Stimulated activated naive CD4-positive, alpha-beta T cell (primary cell): ENCODE measurements around the gene TMF1.
A peak's percentile ranks its signal among the peaks of the same experiment; 100 is the strongest.

Source experiments
- DNase-seq, 6 experiments: peaks; one replicate each; lab custom pipeline; 2025; lab: John Stamatoyannopoulos, UW

TMF1 gene

DNA sequence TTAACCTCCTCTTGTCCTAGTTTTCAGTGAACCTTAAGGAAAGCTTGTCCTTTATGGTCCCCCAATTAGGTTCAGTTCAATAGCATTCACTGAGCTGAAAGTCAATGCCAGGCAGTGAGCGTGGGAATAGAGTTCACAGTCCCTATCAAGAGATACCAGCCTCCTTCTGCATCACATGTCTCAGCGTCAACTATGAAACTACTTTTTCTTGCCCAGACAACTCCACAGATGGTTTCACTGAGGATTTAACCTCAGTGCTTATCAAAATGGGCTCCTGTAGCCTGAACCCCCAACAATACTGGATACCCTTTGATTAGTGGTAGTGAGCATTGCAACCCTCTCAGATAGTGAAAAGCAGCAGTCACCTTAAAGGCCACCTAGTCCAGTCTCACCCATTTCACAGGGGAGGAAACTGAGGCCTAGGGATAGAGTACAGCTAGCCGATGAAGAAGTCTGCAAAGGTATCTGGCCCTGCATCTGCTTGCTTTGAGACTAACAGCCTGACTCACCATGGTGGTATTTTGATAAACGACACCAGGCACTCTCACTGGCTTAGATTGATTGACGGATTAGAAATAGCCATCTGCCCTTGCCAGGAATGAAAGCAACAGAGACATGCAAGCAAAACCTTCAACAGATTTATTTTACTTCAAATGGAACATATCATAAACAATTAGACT is 29.6 kb upstream of the TMF1 start:
- no peak for DNase-seq

DNA sequence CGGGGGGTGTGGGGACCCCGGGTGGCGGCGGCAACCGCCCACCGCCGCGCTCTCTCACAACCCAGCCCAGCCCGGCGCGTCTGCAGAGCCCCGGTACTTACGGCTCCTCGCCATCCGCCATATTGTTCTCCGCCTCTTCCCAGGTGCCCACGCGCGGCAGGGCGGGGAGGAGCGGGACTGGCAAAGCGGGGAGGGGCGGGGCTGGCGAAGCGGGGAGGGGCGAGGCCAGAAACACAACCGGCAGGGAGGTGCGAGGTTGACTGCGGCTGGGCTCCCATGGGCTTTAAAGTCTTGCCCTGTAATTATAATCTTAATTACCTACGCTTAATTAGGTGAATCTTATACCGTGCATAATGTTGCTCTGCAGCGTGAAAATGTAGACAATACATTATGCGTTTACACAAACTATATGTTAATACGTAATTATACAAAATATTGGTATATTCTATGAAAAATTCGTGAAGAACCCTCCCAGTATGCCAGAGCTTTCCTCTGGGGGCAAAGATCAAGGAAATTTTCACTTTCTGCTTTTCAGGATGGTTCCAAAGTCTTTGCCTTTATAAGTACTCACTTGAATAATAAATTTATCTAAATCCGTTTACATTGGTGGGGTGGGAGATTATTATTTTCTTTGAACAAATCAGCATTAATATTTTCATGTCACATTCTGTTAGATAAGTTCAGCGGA is 28.2 kb upstream of the TMF1 start, which contains the start of gene UBA3:
Gene UBA3 (minus strand): TSS at position 133 of the 688 bp plus-strand sequence. CDS start 12 bp downstream, at position 121.
- DNase-seq = peak; percentile 82 to 90 (median 86)

DNA sequence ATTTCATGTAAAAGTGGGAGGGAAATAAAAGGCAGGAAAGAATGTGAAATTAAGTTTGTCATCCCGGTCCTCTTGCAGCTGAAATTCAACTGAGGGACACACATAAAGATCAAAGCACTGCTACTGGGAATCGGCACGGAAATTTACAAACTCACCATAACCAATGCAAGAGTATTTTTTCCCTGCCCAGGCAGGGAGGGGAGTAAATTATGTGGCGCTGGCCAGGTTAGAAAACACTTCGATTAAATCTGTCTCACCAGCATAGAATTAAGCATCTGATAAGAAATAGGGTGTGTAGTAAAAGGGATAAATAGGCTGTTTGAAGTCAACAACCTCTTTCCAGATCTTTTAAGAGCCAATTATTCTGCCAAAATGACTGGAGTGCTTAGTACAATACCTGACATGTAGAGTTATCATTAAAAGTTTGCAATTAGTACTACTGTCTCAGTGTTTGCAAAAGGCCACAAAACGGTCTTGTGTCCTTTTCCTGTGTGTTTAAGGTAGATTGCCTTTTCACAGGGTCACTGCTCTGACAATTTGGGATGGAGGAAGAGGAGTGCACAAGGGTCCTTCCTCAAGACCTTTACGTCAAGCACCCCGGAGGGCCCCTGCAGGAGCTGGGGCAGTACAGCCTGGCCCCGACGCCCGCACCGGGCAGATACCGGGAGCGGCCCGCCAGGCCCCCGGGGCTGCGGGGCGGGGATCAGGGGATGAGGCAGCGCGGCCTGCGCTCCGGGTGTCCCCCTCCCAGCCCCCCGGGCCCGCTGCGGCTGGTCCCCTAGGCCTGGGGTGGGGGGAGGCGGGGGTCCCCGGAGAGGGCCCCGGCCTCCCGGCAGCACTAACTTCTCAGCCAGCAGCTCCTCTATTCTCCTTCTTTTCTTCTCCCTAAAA is 27.4 kb upstream of the TMF1 start:
- peak in 1 of 6 experiments; percentile 23 for DNase-seq

DNA sequence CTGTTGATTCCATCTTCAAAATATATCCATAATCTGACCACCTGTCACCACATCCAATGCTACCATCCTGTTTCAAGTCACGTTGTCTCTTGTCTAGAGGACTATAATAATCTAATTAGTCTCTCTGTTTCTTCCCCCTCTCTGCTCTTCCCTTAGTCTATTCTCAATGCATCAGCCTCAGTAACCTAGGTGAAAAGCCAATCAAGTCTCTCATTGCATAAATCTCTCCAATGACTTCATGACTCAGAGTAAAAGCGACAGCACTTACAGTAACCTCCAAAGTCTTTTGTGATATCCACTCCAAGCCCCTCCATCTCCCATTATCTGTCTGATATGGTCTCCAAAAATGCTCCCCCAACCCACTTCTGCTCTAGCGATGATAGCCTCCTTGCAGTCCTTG is 20.8 kb upstream of the TMF1 start:
- DNase-seq = no peak

DNA sequence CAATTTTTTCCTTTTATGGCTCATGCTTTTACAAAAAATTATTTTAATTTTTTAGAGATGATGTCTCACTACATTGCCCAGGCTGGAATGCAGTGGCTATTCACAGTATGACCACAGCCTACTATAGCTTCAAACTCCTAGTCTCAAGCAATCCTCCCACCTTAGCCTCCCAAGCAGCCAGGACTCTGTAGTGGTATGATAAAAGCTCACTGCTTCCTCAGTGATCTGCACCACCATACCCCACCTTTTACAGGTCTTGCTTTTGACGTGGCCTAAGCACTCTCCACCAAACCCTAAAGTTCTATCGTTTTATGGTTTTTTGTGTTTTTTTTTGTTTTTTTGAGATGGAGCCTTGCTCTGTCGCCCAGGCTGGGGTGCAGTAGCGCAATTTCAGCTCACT is 14.0 kb upstream of the TMF1 start:
- DNase-seq = no peak

DNA sequence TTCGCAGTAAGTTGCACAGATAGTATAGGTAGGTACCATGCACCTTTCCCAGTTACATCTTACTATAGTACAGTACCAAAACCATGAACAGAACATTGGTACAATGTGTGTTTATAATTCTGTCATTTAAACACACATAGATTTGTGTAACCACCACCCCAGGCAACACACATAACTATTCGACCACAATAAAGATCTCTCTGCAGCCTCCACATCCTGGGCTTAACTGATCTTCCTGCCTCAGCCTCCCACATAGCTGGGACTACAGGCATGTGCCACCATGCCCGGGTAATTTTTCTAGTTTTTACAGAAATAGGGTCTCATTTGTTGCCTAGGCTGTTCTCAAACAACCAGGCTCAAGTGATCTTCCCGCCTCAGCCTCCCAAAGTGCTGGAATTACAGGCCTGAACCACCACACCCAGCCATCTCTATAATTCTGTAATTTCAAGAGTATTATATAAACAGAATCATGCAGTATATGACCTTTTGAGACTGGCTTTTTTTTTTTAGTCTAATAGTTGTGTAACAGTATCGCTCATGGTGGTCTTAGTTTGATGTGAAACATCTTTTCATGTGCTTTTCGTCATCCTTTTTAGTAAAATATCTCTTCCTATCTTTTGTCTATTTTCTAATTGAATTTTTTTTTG is 13.3 kb upstream of the TMF1 start:
- peak in 3 of 6 experiments; percentile 5 to 28 (median 8) for DNase-seq

DNA sequence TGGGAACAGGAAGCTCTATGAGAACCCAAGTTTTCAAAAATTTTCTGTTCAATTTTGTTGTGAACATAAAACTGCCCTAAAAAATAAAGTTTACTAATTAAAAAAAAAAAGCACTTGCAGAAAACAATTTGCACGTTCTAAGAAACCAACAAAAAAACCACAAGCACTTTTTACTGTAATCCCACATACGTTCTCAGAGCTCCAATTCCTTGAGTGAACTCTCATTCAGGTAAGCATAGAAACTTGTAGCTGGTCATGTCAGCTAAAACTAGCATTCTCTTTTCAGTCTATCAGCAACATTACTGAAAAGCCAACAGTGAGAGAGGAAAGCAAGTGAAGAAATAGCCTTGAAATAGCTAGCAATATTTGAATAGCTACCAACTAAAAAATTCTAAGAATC is 11.5 kb upstream of the TMF1 start:
- DNase-seq = peak in 2 of 6 experiments; percentile 9 to 18

DNA sequence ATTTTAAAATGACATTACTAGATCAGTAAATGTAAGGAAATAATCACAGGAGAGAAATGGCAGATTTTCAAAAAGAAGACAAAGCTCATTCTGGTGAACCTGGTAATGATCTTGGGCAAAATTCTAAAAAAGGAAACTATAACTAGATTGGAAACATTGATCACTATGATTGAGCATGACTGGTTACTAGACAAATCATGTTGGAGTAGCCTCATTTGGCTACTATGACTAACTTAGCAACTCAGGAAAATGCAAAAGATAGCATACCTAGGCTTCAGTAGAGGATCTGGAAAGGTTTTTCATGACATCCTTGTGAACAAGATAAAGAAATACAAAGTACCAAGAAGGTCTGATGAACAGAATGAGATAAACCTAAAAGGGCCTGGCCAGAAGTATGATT is 7.6 kb upstream of the TMF1 start:
- no peak for DNase-seq

DNA sequence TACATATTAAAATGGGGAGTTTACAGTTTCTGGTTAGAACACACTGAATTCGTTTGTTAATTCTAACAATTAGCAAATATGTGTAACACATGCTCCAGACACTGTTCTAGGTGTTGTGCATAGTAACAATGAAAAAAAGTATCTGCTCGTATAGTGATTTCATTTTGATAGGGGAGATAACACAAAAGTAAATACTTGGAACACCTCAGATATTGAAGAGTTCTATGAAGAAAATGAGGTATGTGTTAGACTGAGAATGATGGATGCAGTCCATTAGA is 6.8 kb upstream of the TMF1 start:
- DNase-seq = no peak

DNA sequence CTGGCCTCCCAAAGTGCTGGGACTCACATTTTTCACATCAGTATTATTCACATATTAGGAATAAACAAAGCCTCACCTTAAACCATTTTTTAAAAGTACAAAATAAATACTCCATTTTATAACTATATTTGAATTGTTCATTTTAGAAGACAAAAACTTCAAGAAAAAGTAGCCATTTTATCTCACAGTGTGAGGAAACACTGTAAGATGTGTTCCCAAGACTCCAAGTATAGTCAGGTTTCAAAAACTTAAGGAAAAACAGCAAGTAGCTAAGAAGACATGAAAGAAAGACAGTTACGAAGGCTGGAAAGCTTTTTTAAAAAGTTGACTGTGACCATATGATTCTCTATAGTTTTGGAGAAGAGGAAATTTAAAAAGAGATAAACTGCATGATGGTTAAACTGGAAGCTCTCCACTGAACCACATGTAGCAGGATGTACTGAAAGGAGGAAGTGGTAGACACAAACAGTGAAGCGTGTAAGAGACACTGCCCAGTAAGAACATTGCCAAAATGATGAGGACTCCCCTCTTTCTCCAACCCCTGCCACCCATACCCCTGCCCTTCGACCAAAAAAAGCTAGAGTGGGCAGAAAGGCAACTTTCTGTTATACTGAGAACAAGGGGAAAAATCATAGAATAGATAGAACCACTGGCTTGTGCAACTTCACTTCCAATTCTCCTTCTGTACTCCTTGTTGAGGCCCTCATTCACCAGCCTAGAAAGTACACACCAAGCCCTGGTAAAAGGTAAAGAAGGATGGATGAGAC is 6.2 kb upstream of the TMF1 start:
- peak in 3 of 6 experiments; percentile 22 to 51 (median 49) for DNase-seq

DNA sequence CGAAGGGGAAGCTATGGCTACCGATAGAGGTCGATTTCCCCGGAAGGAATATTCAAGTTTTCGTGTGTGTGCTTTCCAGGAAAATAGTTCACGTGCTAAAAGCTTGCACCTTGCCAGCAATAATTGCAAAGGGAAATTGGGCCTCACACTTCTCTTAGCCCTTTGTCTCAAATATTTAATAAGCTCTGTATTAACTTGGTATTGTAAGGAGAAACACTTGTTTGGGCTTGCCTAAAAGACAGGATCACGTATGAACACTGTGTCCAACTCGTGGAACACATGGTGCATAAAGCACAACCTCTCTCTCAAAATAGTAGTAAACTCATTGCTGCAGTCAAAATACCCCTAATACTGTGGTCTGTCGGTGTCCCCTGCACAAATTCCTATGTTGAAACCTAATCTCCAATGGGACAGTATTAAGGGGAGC is 352 bp upstream of the TMF1 start:
- DNase-seq = no peak

DNA sequence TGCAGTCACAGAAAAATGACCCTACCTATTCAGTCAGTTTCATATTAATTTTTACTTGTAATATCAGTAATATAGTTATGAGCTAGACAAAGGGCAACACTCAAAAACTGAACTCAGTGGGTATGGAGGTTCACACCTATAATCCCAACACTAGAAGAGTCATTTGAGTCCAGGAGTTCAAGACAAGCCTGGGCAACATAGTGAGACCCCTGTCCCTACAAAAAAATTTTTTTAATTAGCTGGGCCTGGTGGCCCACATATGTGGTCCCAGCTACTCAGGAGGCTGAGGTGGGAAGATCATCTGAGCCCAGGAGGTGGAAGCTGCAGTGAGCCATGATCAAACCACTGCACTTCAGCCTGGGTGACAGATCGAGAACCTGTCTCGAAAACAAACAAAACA is 3.1 kb downstream of the TMF1 start:
- DNase-seq = no peak

DNA sequence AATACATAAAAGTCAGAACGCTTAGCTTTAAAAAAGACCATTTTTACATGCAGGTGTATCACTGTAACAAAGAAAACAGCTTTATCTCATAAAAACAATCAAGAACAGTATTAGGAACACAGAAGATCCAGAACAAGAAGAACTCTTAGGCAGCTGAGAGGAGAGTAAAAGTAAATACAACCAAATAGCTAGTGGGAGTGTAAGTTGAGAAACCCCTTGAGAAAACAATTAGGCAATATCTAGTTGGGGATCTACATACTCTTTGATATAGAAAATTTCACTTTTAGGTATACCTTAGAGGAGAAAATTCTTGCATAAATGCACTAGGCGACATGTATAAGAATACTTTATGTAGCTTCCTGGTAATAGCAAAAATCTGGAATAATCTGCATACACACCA is 7.5 kb downstream of the TMF1 start:
- DNase-seq = no peak

DNA sequence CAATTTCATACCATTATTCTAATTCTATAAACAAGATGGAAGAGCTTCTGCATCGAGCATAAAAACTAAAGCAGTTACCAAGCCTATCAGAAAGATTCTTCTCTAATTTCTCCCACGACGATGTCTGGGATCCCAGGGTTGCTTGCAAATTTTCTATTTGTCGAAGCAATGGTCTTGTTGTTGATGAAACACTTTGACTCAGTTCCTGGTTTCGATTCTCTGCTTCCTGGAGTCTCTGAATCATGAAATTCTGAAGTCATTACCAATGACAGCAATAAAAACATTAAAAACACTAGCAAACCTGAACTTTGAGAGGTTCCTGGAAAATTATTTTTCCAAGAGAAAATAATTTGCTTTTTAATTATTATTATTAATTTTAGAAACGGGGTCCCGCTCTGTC is 18.7 kb downstream of the TMF1 start:
- DNase-seq = no peak

DNA sequence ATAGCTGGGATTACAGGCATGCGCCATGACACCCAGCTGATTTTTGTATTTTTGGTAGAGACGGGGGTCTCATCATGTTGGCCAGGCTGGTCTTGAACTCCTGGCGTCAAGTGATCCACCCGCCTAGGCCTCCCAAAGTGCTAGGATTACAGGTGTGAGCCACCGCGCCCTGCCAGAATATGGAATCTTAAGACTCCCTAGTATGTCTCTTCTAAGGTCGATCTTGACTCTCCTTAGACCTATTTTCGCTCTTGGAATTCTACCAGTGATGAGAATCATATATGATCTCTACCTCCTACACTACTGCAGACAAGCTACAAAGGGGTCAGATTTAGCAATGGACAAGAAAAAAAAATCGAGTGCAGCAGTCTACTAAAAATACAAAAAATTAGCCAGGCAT is 19.4 kb downstream of the TMF1 start:
- no peak for DNase-seq

DNA sequence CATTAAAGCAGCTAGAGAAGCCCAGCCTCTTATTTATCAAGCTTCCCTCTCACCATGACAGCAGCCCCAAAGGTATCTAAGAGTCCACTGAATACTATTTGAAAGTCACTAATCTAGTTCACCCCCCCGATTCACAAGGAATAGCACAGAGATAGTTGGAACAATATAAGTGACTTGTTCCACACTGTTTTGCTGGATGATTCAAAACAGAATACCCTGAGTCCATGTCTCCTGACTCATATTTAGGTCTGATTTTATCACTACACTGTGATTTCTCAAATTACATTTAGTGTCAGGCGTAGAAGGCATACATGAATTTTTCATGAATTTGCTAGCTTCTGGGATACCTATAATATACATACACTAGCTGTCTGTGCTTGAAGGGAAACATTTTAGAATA is 20.0 kb downstream of the TMF1 start:
- no peak for DNase-seq

DNA sequence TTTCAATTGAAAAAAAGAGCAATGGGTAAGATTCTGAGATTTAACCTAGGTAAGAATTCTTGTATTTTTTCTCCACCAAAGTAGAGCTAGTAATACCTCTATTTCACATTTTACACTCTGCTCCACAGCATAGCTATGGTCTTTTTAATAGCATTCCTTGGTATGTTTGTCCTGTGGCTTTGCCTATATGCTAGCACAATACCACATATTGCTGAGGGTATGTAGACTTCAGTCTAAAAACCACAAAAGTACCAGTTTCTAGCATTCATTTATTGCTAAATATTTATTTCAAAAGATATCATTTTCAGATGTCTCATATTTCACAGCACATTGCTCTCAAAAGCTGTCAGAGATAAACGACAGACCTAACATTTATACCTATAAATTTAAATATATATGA is 20.5 kb downstream of the TMF1 start:
- DNase-seq = no peak

DNA sequence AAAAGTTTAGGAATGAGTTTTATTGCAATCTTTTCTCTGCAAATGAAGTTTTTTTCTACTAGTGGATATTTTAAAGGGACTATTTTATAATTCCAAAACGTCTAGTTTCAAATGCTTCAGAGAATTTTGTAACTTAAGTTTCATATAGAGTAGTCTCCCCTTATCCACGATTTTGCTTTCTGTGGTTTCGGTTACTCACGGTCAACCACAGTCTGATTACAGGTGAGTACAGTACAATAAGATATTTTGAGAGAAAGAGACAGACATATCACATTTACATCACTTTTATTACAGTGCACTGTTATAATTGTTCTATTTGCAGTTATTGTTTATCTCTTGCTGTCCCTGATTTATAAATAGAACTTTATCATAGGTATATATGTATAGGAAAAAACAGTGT is 31.3 kb downstream of the TMF1 start:
- no peak for DNase-seq

DNA sequence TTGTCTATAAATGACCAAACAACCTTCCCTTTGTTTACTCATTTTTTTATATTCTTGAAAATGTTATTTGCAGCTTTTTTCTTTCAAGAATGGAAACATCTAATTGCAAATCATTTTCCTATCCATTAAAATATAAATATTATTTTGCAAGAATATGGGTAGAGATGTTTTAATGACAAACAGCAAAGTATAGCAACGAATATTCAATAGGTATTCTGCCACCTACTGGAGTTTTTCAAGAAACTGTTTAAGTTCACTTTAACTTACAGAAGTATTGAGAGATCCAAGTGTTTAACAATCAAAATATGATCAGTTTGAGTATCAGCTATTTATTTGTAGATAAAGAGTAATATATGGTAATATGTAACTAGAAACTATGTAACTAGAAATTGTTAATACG is 31.7 kb downstream of the TMF1 start:
- no peak for DNase-seq

DNA sequence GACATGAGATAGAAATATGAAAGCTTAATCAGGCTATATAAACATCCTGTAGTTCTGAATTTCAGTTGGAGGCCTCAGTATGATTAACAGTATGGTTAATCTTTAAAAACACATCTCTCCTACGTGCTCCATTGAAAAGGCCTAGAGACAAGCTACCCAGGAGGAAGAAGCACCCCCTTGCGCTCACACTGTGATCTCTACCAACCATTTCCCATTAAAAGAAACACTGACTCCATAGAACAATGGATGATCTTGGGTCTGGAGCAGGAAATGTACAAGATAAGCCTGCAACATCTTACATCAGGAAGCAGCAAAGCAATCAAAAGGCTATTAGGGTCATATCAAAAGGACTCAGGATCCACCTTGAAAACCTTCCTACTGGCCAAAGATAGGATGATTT is 35.2 kb downstream of the TMF1 start:
- no peak for DNase-seq

DNA sequence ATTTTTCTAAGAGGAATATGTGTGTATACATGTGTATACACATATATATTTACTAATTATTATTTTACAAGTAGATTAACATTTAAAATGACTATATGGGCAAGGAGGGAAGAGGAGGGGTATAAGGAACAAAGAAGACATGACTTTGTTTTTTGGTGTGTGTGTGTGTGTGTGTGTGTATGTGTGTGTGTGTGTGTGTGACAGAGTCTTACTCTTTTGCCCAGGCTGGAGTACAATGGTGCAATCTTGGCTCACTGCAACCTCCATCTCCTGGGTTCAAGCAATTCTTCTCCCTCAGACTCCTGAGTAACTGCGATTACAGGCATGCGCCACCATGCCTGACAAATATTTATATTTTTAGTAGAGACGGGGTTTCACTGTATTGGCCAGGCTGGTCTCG is 36.0 kb downstream of the TMF1 start:
- no peak for DNase-seq
